A549 (cell line): ENCODE measurements around the gene ARL15. TPM values are rescaled to one million over a fixed set of nuclear protein-coding genes. Genes with fewer than 3 reads are reported as not detected.
A peak's percentile ranks its signal among the peaks of the same experiment; 100 is the strongest.

Source experiments
- ATAC-seq, 2 experiments: fragments of 200-7000 bp in 1 of 2; fragments of >200 bp in 1 of 2; cut with Nextera tagmentation in 1 of 2; cut with Tn5 transposase in 1 of 2; 3 replicates each; pipeline versions ENCODE4 v1.8.0 to v1.9.1; 2018 to 2020; ENCODE audit warnings: mild to moderate bottlenecking in 1 of 2, moderate library complexity in 1 of 2
- CTCF ChIA-PET: fragments of 300-600 bp; sonication (Branson Sonifier 250); formaldehyde crosslinking; extraction: SDS; loops from one replicate; lab custom pipeline; 2021; ENCODE audit warnings: antibody characterized with exemption, inconsistent platforms; lab: Yijun Ruan, JAX
- POLR2A ChIA-PET: fragments of 350-600 bp; formaldehyde crosslinking; extraction: SDS; loops from one replicate; lab custom pipeline; 2021; ENCODE audit warnings: antibody characterized with exemption, inconsistent platforms; lab: Yijun Ruan, JAX
- DNase-seq, 2 experiments: peaks; one replicate each; pipeline versions ENCODE4 v3.0.0 to v3.0.0-alpha.2; 2011 to 2016; ENCODE audit warnings: low read depth in 1 of 2, low spot score in 1 of 2
- FAIRE-seq: peaks from 2 replicates; lab custom pipeline; 2011; peaks lifted over from hg19 to GRCh38; lab: Jason Lieb, UNC
- H3K27ac ChIP-seq, 2 experiments: fragments of >200 bp; sonication (Bioruptor Twin); formaldehyde crosslinking; 3 replicates each; pipeline ENCODE4 v1.5.1; 2016 to 2017
- H3K4me1 ChIP-seq: fragments of >200 bp; sonication (Bioruptor Twin); formaldehyde crosslinking; 3 replicates; pipeline ENCODE4 v1.6.1; 2016
- H3K4me2 ChIP-seq: fragments of >200 bp; sonication (Bioruptor Twin); formaldehyde crosslinking; 3 replicates; pipeline ENCODE4 v1.6.1; 2016
- H3K4me3 ChIP-seq: fragments of >200 bp; sonication (Bioruptor Twin); formaldehyde crosslinking; 3 replicates; pipeline ENCODE4 v1.5.1; 2016
- H3K9me3 ChIP-seq: fragments of >200 bp; sonication (Bioruptor Twin); formaldehyde crosslinking; 3 replicates; pipeline ENCODE4 v1.6.1; 2016
- CEBPB ChIP-seq, 2 experiments: fragments of >200 bp in 1 of 2; sonication (Bioruptor Twin) in 1 of 2; formaldehyde crosslinking in 1 of 2; IDR thresholded peaks; 2 replicates each; pipeline ENCODE4 v1.6.1; 2012 to 2016
- CHD2 ChIP-seq: fragments of 150-350 bp; IDR thresholded peaks from 2 replicates; pipeline ENCODE4 v1.6.1; 2014; ENCODE audit warnings: low read length; ENCODE audit not compliant: partially characterized antibody
- CHD4 ChIP-seq: fragments of 200-600 bp; sonication (generic); IDR thresholded peaks from 2 replicates; pipeline ENCODE4 v1.6.1; 2016; ENCODE audit warnings: antibody characterized with exemption, mild to moderate bottlenecking, borderline replicate concordance
- EHF ChIP-seq: fragments of 250-450 bp; sonication (Bioruptor Pico); IDR thresholded peaks from 2 replicates; pipeline ENCODE4 v1.5.0; 2020; ENCODE audit warnings: mild to moderate bottlenecking
- FOSB ChIP-seq: fragments of 250-450 bp; sonication (Bioruptor Pico); IDR thresholded peaks from 2 replicates; pipeline ENCODE4 v1.5.0; 2020; ENCODE audit warnings: mild to moderate bottlenecking, moderate library complexity
- FOSL2 ChIP-seq, 2 experiments: fragments of 450-650 bp in 1 of 2; fragments of >200 bp in 1 of 2; sonication (Bioruptor Twin) in 1 of 2; formaldehyde crosslinking; IDR thresholded peaks; 2 replicates each; pipeline versions ENCODE4 v1.5.0 to v1.6.1; 2016 to 2020; ENCODE audit warnings: mild to moderate bottlenecking in 1 of 2, moderate library complexity in 1 of 2
- GATA3 ChIP-seq: IDR thresholded peaks from 2 replicates; pipeline ENCODE4 v1.6.1; 2012; ENCODE audit warnings: borderline replicate concordance
- HES2 ChIP-seq: fragments of >200 bp; sonication (Bioruptor Twin); formaldehyde crosslinking; IDR thresholded peaks from 2 replicates; pipeline ENCODE4 v1.6.1; 2016
- HEYL ChIP-seq: fragments of 250-450 bp; sonication (Bioruptor Pico); IDR thresholded peaks from 2 replicates; pipeline ENCODE4 v1.8.0; 2021; ENCODE audit warnings: mild to moderate bottlenecking, moderate library complexity
- HOXA7 ChIP-seq: fragments of 250-450 bp; sonication (Bioruptor Pico); IDR thresholded peaks from 2 replicates; pipeline ENCODE4 v1.5.0; 2020; ENCODE audit warnings: mild to moderate bottlenecking, moderate library complexity
- JUN ChIP-seq, 2 experiments: fragments of >200 bp; sonication (Bioruptor Twin); formaldehyde crosslinking; IDR thresholded peaks; 2 replicates in 1 of 2; 3 replicates in 1 of 2; pipeline ENCODE4 v1.6.1; 2016 to 2017
- JUNB ChIP-seq: fragments of >200 bp; sonication (Bioruptor Twin); formaldehyde crosslinking; IDR thresholded peaks from 2 replicates; pipeline ENCODE4 v1.6.1; 2016
- KDM1A ChIP-seq: fragments of 200-600 bp; sonication (generic); IDR thresholded peaks from 2 replicates; pipeline ENCODE4 v1.6.1; 2016; ENCODE audit warnings: low read depth, mild to moderate bottlenecking
- KDM5A ChIP-seq: fragments of 200-600 bp; sonication (generic); IDR thresholded peaks from 2 replicates; pipeline ENCODE4 v1.6.1; 2016; ENCODE audit warnings: antibody characterized with exemption, mild to moderate bottlenecking
- MAFK ChIP-seq: fragments of 450-650 bp; IDR thresholded peaks from 2 replicates; pipeline ENCODE4 v1.6.1; 2014; ENCODE audit not compliant: partially characterized antibody
- POLR2A ChIP-seq: IDR thresholded peaks from 2 replicates; pipeline ENCODE4 v1.6.1; 2012; ENCODE audit warnings: mild to moderate bottlenecking, low read length
- RAD21 ChIP-seq, 2 experiments: fragments of >200 bp in 1 of 2; sonication (Bioruptor Twin) in 1 of 2; formaldehyde crosslinking in 1 of 2; IDR thresholded peaks in 1 of 2; conservative IDR thresholded peaks in 1 of 2; 2 replicates in 1 of 2; 3 replicates in 1 of 2; pipeline ENCODE4 v1.6.1; 2012 to 2018; ENCODE audit warnings: inconsistent platforms in 1 of 2
- RARB ChIP-seq: fragments of 250-450 bp; sonication (Bioruptor Pico); IDR thresholded peaks from 2 replicates; pipeline ENCODE4 v1.8.0; 2021; ENCODE audit warnings: mild to moderate bottlenecking, moderate library complexity
- RCOR1 ChIP-seq: fragments of 150-350 bp; IDR thresholded peaks from 2 replicates; pipeline ENCODE4 v1.6.1; 2014; ENCODE audit warnings: antibody characterized with exemption, low read length, low read depth
- RFX5 ChIP-seq: fragments of 450-650 bp; IDR thresholded peaks from 2 replicates; pipeline ENCODE4 v1.7.1; 2014; ENCODE audit warnings: antibody characterized with exemption, mild to moderate bottlenecking, moderate library complexity
- SMC3 ChIP-seq: fragments of >200 bp; sonication (Bioruptor Twin); formaldehyde crosslinking; IDR thresholded peaks from 3 replicates; pipeline ENCODE4 v1.6.1; 2018; ENCODE audit warnings: inconsistent platforms
- SREBF2 ChIP-seq: fragments of 450-650 bp; IDR thresholded peaks from 2 replicates; pipeline ENCODE4 v1.6.1; 2014; ENCODE audit warnings: mild to moderate bottlenecking, moderate library complexity
- WGBS: methylation state at CpG from one replicate; pipeline ENCODE4 v1.1.6; 2017; ENCODE audit errors: missing lambda C conversion rate; 5-methylcytosine and 5-hydroxymethylcytosine counted together
- polyA plus RNA-seq, 4 experiments: library from polyadenylated mRNA; depleted of rRNA in 3 of 4; stranded (reverse); fragments of >200 nt; fragmentation: RNase III in 1 of 4; extraction: RNeasy Plus Mini Kit Qiagen cat#74134 plus additional on column Dnase treatment in 1 of 4; gene quantifications; 2 replicates in 3 of 4; 3 replicates in 1 of 4; pipeline ENCODE4 v1.2.3, GENCODE V29; 2011 to 2017

The ARL15 gene
- polyA plus RNA-seq, 2 of the 4 experiments (the other 2 are of a cell fraction) = 11.8 to 12.1 TPM

GRCh38 chr5:54009828-54010227 lies 300.5 kb downstream of the ARL15 start (continued):
- TF ChIP-seq EHF (CRISPR knock-in tag) (no peak), RARB (CRISPR knock-in tag) (no peak), HEYL (CRISPR knock-in tag) (no peak), KDM1A (no peak), RCOR1 (no peak), POLR2A (no peak)

- peak overlapping the region; percentile 82 for H3K4me2 ChIP-seq
- H3K4me3 ChIP-seq = no peak overlapping the region
- POLR2A ChIA-PET = no interaction called here
- ATAC-seq (no peak), DNase-seq (no peak), FAIRE-seq (no peak)
- CTCF ChIA-PET = no interaction called here
- peaks cover 9% of the 10 kb centered on the region for H3K9me3 ChIP-seq
- peaks cover 44% of the 10 kb centered on the region for H3K4me1 ChIP-seq
- TF ChIP-seq KDM5A (no peak), CEBPB (IDR thresholded peaks at IDR 0.05) (no peak), GATA3 (no peak), CHD4 (no peak), HEYL (CRISPR knock-in tag) (no peak), CHD2 (no peak), SMC3 (no peak), JUN (IDR thresholded peaks at IDR 0.05) (no peak), RFX5 (no peak), POLR2A (no peak), HOXA7 (CRISPR knock-in tag) (no peak), RAD21 (conservative IDR thresholded peaks at IDR 0.05 in 1 of 2, IDR thresholded peaks at IDR 0.05 in 1 of 2) (no peak), KDM1A (no peak), FOSB (CRISPR knock-in tag) (no peak)
- WGBS = 57% methylated on average over 1 of the region's 1 CpG
- peak overlapping the region; percentile 60 to 72; a peak in 5 of 6 replicates for H3K27ac ChIP-seq
These were observed 301.0 kb downstream of the ARL15 start for GRCh38 chr5:54009357-54009756.

- H3K4me1 ChIP-seq = peaks cover 44% of the 10 kb centered on the region
- DNase-seq = peak; percentile 11 to 73
- under 1% methylated on average over 6 of the region's 6 CpGs for WGBS
- ChIA-PET POLR2A (no interaction called here), CTCF (interaction anchor here (0.6 kb wide), 1 partner anchor 10 kb away, joined by 4 read pairs; no protein-coding TSS in a partner anchor)
- peak overlapping the region; percentile 60 to 71 for H3K27ac ChIP-seq
- peak; percentile 60 to 85; a peak in 3 of 4 replicates for TF ChIP-seq CEBPB (IDR thresholded peaks at IDR 0.05)
- TF ChIP-seq EHF (CRISPR knock-in tag) = no peak
- TF ChIP-seq SREBF2 = no peak
- TF ChIP-seq JUN (IDR thresholded peaks at IDR 0.05) = 0 out of 5 replicates have a peak, but pooled peaks of 1 of the 2 experiments have one; percentile 26
- no peak; the same call in 1 of the 2 replicates for TF ChIP-seq FOSL2 (IDR thresholded peaks at IDR 0.05)
- TF ChIP-seq FOSL2 (CRISPR knock-in tag; IDR thresholded peaks at IDR 0.05) = peak; percentile 76
- peak; percentile 51 for TF ChIP-seq GATA3
- peak; percentile 7 for TF ChIP-seq MAFK
- TF ChIP-seq HES2 = 0 out of 2 replicates have a peak, but pooled peaks have one; percentile 35
- TF ChIP-seq JUNB = 0 out of 2 replicates have a peak, but pooled peaks have one; percentile 8
- 0 out of 5 replicates have a peak, but pooled peaks of 1 of the 2 experiments have one; percentile 22 for TF ChIP-seq RAD21 (conservative IDR thresholded peaks at IDR 0.05 in 1 of 2, IDR thresholded peaks at IDR 0.05 in 1 of 2)
- peak overlapping the region; percentile 13; the same call in 1 of the 3 replicates for H3K4me3 ChIP-seq
- peak; percentile 77 to 89 for ATAC-seq
- FAIRE-seq = peak; percentile 13
- H3K4me2 ChIP-seq = peak overlapping the region; percentile 82
- peaks cover under 1% of the 10 kb centered on the region; the same call in 1 of the 3 replicates for H3K9me3 ChIP-seq
These were observed 302.3 kb downstream of the ARL15 start for GRCh38 chr5:54007827-54008777.
